Left cardiac atrium (tissue), 4 donors: ENCODE data around the gene EML6. TPM values are rescaled to one million over a fixed set of nuclear protein-coding genes. Genes with fewer than 3 reads are reported as not detected.

Experiments used
- ATAC-seq, 2 donors: fragments of 200-7000 bp; cut with Tn5 transposase; one replicate each; pipeline ENCODE4 v1.9.1; 2020; ENCODE audit warnings: mild to moderate bottlenecking in 2 of 2, moderate library complexity in 2 of 2
- DNase-seq: peaks from one replicate; pipeline ENCODE4 v3.0.0-alpha.2; 2020
- intact Hi-C, 2 donors: fragments of 100-400 bp; cut with DNase I; formaldehyde crosslinking; loops; one replicate each; pipeline versions ENCODE4 v1.14.1 to v1.15.1; 2022 to 2023
- total RNA-seq, 2 donors: library from RNA; stranded (reverse); fragmentation: NEBNext Ultra II Directional; extraction: Animal tissue kit (Norgen Biotek cat#: 25700); gene quantifications; one replicate each; pipeline ENCODE4 v1.2.1, GENCODE V29; 2021
- donor health status: DM: no; HTN: yes; CAD: no.
- donor health status: DM: no; HTN: yes; CAD: no; lungs with severe emphysema.
- donor health status: DM: yes; HTN: yes; CAD: no.
- donor health status: Dilated cardiomyopathy.

EML6 gene
- total RNA-seq, 2 donors from 2014 or later = 0.52 to 0.62 TPM

DNA sequence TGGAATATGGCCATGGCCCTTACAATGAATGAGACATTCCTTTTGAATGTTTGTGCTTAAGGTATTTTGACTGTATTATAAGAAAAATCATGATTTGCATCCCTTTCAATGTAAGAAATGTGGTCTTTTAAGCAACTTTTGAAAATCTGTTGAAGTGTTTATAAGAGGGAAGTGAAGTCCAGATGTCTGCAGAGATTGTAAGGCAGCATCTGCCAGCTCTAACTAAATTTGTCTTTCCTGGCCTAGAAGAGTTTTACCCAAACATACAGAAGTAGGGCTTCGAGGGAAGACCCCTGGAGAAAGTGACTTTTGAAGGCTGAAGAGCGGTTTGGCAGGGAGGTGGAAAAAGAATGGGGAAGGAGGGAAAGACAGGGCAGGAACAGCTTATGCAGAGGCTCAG lies 12.2 kb downstream of the EML6 start:
- ATAC-seq = no peak
- no peak for DNase-seq
- intact Hi-C loops = loop anchor here in 1 of 2 donors (10.0 kb wide), 1 partner anchor 99 kb away; no protein-coding TSS in a partner anchor

DNA sequence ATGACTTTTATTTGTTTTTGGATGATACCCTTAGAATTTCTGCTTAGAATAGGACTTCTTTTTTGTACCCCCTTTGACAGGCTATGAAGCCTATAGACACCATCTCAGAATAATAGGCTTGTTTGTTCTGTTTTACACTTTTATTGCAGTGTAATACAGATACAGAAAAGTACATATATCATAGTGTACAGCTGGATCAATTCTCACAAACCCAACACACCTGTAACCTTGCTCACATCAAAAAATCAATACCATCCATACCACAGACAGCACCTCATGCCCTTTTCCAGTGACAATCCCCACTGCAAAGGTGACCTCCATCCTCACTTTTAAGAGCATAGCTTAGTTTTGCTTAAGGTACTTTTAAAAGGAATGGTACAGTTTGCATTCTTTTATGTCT lies 14.8 kb downstream of the EML6 start:
- DNase-seq (no peak), ATAC-seq (no peak)
- intact Hi-C loops = loop anchor here in 1 of 2 donors (10.0 kb wide), 1 partner anchor 97 kb away; no protein-coding TSS in a partner anchor

DNA sequence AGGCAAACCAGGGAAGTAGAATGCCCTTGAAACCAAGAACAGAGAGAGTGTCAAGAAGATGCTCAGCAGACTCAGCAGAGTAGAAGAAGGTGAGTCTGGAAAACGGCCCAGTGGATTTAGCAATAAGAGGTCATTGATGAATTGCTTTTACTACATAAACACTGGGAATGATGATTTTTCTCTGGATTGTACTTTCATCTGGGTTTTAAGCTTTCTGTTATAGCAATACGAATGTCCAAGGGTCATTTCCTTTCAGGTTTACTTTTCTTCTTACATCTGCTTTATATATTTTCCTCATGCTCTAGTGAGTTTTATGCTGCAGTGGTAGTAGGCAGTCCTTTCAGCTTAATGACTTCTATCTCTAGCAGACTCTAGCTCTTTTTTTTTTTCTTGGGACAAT lies 16.9 kb downstream of the EML6 start:
- ATAC-seq (no peak), DNase-seq (no peak)
- intact Hi-C loops = no loop called here

DNA sequence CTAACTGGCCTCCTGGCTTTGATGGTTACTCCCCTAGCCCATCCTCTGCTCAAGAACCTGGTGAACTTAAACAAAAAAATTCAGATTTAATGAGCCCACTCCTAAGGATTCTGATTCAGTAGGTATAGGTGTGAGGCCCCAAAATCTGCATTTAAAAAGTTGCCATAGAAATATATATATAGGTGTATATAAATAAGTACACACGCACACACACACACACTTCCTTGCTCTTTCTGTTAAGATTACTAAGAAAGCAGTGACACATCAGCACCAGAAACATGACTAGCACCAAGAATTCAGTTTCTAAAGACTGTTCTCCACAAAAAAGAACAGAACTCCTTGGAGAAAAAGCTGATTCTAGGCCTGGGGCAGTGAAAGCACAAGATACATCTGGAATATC lies 17.8 kb downstream of the EML6 start:
- intact Hi-C loops = no loop called here
- DNase-seq (no peak), ATAC-seq (no peak)

DNA sequence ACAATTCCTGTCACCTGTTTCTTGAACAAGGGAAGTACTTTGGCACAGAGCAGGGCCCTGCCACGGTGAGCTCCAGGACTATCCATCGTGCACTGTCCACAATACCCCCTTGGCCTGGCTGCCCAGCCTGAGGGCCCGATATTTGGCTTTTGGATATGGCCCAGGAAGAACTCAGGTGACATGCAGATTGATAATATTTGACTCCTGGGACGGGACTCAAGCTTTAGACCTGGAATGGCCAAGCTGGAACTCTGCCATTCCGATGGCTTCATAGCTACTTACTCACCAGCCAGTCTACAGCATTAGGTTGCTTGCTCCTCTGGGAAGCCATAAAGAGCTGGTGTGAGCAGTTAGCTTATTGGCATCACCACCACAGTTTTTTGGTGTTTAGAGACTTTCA lies 26.6 kb downstream of the EML6 start:
- ATAC-seq (no peak), DNase-seq (no peak)
- intact Hi-C loops = no loop called here

DNA sequence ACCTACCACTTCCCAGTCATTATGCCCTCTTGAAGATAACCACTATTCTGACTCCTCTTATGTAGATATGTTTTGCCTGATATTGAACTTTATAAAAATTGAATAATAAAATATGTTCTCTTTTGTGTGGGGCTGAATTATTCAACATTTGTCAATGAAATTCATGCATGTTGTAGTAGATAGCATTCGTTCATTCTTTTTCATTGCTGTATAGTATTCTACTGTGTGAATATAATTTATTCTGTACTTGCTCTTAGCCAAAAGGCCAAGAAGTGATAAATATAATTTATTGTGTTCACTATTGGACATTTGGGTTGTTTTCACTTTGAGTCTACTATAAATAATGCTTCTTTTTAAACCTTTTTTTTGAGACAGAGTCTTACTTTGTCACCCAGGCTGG lies 29.0 kb downstream of the EML6 start:
- DNase-seq (no peak), ATAC-seq (no peak)
- intact Hi-C loops = no loop called here

DNA sequence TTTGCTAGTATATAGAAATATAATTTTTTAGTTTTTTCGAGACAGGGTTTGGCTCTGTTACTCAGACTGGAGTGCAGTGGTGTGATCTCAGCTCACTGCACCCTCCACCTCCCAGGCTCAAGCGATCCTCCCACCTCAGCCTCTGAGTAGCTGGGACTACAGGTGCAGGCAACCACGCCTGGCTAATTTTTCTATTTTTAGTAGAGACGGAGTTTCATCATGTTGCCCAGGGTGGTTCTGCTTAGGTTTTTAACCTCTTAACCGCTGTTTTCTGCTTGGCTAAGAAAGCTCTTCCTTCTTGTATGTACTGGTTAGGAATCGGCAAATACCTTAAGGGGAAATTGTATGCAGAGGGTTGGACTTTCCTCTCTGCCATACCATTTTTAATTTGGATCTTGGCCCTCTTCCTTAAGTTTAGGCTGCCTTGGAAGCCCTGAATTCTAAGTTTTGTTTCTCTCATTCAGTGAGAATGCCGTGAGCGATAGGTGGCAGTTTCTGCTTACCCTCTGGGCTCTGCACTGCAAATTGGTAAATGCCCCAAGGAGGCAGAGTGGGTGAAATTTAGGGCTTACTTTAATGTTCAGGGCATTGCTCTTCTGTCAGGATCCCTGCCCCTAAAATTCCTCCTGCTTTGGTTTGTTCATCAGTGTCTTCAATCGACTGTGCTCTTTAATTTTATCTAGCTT lies 32.3 kb downstream of the EML6 start:
- intact Hi-C loops = no loop called here
- no peak for ATAC-seq
- no peak for DNase-seq

DNA sequence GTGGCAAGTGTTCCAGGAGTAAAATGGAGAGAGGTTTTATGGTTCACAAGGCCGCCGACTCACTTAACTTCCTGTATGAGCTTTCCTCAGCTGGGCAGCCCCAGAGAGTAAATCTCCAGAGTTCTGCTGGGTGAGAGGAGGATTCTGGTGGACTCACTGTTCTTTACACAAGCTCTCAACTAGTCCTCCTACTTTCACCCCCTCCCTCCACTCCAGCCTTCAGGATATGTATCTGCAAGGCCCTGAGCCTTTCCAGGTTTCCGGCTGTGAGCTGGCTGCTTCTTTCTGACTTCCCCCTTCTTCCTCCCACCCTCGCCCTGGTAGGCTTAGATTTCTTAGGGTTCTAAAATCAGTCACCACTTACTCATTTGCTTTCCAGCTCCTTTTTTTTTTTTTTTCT lies 34.0 kb downstream of the EML6 start:
- DNase-seq = no peak
- intact Hi-C loops = no loop called here
- ATAC-seq = no peak

DNA sequence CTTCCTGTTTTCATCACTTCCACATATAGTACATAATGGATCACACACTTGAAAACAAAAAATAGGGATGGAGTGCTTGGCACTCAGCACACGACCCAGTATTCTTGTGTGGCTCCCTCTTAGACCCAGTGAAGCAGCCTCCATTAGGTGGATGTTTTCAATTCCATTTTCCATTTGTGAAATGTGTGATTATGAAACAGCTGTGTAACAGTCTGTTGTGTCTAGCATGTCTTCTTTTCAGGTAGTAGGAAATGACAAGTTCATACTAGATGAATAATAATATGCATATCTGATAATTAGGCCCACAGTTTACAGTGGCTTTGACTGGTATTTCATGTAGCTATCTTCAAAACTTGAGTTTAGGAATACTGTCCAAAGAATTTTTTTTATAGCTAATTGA lies 35.5 kb downstream of the EML6 start:
- DNase-seq (no peak), ATAC-seq (no peak)
- intact Hi-C loops = no loop called here

DNA sequence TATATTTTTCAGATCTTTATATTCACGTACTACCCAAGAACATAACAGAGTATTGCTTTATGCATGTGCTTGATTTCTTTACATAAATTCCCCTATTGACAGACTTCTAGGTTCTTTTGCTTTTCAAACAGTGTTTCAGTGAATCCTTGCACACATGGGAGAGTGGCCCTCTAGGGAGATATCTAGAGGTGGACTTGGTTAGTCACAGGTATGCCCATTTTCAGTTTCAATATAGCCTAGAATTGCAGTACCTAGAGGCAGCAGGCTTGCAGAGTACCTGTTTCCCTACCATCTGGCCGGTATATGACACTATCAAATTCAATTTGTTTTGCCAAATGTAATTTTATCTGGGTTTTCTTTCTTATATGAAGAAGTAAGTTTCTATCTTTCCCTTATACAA lies 36.8 kb downstream of the EML6 start:
- ATAC-seq (no peak), DNase-seq (no peak)
- intact Hi-C loops = no loop called here

DNA sequence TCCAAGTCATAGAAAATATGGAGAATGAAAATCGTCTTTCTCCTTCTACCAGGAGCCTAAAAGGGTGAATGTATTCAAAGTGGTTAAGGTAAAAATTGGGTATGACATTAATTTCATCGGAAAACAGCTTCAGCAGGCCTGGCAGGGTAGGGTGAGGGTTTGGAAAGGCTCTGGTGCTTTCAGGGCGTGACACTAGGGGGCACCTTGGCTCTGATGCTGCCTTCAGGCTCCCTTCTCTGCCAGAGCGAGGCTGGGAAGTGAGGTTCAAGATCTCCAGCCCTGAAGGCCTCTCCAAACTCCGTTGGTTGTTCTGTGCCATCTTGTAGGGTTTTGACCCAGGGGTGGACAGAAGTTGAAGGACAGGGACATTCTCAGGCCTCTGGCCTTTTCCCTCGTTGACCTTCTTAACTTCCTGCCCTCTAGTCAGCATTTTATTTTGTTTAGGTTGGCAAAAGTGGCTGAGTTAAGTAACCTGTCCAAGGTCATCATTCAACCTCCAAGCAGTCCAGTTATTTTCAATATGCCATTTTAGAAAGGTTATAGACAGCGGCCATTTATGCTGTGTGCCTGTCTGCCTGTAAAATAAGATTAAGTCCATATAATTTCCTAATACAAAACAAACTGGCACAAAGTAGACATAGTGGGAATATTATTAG lies 40.3 kb downstream of the EML6 start:
- no peak for ATAC-seq
- intact Hi-C loops = no loop called here
- no peak for DNase-seq

DNA sequence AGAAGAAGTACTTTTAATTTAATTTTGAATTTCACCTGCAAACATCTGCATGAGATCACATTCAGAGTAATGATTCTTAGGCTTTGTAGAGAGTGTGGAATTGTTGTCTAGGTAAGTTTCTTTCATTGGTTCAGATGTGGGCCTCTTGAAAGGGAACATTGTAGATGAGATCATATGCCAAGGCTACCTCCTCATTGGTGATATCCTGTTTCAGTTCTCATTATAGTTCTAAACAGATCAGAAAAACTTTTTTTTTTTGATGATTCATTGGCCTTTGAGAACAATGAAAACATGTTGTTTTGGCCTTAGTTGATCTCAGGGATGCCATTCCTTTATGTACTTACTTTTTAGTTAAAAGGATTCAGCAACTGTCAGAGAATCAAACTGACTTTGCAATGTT lies 44.5 kb downstream of the EML6 start:
- DNase-seq = no peak
- ATAC-seq = no peak
- intact Hi-C loops = no loop called here

DNA sequence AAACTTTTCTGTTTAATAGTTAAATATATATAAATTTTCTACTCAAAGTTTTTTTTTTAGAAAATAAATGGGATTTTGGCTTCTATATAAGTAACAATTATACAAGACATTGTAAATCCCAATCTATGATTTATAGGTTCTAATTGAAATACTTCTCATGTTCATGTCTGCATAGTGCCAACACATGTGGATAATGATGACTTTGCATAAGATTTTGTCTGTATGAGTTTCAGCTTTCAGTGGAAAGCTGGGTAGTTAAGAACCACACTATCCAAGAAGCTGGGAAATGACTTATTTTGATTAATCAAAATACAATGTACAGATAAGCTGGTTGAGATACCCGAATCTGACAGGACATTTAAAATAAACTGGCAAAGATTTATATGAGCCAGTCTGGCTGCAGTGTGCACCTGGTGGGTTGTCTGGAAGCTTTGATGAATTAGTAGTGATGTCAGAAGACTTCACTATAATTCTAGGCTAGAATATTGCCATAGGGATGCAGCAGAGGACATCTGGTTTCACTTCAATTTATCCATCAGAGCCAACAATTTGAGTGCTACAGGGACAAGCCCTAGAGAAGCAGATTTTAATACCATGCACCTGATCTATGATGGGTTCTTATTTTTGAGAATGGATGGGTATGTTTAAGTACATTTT lies 45.4 kb downstream of the EML6 start:
- DNase-seq = no peak
- intact Hi-C loops = no loop called here
- no peak for ATAC-seq

DNA sequence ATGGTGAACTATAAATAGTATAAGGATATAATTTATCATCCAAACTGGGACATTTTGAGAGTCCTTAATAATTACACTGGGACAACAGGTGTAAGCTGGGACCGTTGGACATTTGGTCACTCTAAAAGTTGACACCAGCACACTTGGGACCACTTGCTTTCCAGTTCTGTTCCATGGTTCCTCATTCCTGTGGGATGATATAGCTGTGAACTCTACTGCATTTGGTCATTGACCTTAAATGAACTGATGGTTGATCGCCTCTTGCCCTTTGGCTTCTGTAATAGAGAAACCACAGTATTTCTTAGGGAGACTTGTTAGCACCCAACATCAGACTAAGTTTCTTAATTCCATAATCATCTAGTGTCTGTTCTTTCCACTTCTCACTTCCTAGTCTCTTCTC lies 46.7 kb downstream of the EML6 start:
- ATAC-seq (no peak), DNase-seq (no peak)
- intact Hi-C loops = no loop called here

DNA sequence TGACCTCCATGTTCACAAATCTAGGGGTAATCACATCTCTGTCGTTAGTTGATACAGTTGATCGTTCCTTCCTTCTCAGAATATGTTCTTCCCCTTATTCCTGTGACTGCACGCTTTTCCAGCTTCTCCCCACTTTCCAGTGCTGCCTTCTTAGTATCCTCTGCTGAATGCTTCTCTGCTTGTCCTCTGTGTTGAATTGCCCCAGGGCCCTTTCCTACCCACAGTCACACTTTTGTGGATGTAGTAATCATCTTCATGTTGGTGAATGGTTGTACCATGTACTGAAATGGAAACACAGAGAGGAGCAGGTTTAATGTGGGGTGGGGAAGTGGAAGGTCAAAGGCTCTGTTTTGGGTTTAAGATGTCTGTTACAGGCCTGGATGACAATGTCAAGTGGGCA lies 47.2 kb downstream of the EML6 start:
- ATAC-seq (no peak), DNase-seq (no peak)
- intact Hi-C loops = no loop called here

DNA sequence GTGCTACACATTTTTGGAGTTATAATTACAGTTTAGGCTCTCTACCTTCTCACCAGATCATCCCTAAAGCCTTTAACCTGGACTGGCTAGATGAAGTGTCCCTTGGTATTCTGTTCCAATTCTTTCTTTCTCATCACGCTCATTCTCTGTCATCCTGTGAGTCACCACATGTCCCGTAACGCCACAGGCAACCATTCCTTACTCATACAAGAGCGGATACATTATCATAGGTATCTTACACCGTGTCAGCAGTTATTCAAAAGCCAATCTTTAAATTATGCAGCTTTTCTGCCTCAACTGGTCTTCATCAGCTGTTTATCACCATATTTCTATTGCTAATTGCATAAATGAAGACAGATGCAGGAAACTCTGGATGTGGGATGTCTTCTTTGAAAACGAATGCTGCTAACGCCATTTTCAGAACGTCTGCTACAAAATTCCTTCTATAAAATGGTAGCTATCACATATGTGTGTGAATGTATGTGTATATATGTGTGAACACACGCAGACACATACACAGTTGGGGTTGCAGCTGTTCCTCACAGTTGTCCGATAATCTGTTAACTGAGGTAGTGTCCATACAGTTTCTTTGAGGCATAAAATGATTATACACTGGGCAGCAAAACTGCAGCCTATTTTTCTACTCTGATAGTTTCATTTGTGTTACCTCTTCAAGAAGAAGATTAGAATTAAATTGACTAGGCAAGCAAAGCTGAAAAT lies 47.9 kb downstream of the EML6 start:
- intact Hi-C loops = no loop called here
- ATAC-seq (no peak), DNase-seq (no peak)

DNA sequence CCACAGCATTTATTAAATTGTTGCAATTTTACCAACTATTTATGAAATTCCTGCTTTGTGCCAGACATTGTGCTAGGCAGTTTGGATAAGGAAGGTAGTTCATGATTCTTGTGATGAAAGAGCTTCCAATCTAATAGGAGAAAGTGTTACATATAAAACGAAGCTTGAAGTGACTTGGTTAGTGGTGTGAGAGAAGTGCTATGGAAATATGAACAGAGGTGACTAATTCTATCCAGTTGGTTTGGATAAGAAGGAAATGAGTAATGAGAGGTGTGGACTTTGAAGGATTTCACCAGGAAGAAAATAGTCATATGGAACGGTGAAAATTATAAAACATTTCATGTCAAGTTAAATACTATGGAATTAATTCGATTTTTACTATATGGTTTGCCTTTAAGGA lies 48.6 kb downstream of the EML6 start:
- ATAC-seq (no peak), DNase-seq (no peak)
- intact Hi-C loops = no loop called here

DNA sequence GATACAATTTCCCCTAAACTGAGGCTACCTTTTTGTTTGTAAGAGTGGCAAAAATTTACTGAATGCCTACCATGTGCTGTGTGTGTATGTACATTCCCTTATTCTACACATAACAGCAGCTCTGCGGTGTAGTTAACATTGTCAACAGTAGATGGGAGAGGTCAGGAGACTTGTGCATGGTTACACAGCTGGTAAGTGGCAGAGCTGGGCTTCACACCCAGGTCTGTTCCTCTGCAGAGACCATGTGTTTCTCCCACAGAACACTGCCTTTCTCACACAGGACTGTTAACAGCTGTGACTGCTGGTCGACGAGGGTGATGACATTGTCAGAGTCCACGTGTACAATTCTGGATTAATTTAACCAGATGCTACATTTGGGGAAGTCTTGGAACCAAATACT lies 49.1 kb downstream of the EML6 start:
- intact Hi-C loops = no loop called here
- no peak for ATAC-seq
- DNase-seq = no peak

DNA sequence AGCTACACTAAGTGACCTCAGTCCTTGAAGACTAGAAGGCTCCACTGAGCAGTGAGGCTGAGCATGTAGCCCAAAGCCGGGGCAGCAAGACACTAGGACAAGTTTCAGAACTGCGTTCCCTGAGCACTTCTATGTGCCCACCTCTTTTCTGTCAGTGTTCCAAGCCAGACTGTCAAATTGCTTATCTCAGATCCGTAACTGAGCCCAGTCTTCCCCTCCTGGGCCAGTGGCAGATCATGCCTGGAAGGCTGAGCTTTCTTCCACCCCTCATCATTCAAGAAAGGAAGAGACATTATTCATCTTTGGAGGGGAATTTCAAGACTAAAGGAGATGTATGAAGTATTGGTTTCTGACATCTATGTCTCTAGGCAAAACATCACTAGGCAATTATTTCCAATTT lies 49.8 kb downstream of the EML6 start:
- ATAC-seq (no peak), DNase-seq (no peak)
- intact Hi-C loops = no loop called here

DNA sequence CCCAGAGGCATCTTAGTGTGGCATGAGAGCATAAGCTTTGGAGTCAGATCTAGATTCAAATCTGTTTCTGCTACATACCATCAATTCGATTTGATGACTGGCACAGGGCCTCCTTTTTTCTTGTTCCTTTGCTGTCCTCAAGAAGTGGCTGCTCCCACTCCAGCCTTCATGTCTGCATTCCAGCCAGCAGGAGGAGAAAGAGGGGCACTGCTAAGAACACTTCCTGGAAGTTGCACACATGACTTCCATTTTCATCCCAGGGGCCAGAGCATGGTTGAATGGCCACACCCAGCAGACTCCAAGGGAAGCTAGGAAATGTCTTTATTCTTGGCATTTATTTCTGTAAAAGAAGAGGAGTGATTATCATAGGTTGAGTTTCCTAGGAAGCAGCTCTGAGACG lies 50.4 kb downstream of the EML6 start:
- DNase-seq = no peak
- intact Hi-C loops = no loop called here
- no peak for ATAC-seq
